GM12892 (cell line): ENCODE measurements around the gene TAF6.
"Not testable (repeated sequence)": the region's sequence is repeated elsewhere in the genome, so short reads cannot be mapped to it uniquely, and the experiment has no call there.

Experiments used
- DNase-seq: peaks from one replicate; pipeline ENCODE4 v3.0.0; 2011; ENCODE audit not compliant: insufficient read length
- FAIRE-seq: peaks from 2 replicates; lab custom pipeline; 2011; peaks lifted over from hg19 to GRCh38; lab: Jason Lieb, UNC
- POLR2A ChIP-seq: IDR thresholded peaks from 2 replicates; pipeline ENCODE4 v1.6.1; 2011; ENCODE audit warnings: low read depth, low read length, control low read depth
- POLR2AphosphoS5 ChIP-seq: IDR thresholded peaks from 2 replicates; pipeline ENCODE4 v1.6.1; 2011; ENCODE audit warnings: low read depth, low read length, control low read depth
- TAF1 ChIP-seq: IDR thresholded peaks from 2 replicates; pipeline ENCODE4 v1.6.1; 2011; ENCODE audit warnings: low read depth, mild to moderate bottlenecking, control low read depth, low read length, borderline replicate concordance

Gene TAF6

DNA sequence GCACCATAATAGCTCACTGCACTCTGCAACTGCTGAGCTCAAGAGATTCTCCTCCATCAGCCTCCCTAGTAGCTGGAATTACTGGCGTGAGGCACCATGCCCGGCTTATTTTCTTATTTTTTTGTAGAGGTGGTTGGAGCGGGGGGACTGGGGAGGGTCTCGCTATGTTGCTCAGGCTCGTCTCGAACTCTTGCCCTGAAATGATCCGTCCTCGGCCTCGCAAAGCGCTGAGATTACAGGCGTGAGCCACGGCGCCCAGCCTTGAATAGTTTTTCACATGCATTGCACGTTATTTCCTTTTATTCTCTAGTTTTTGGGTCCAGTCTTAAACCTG, 29.0 kb upstream of the TAF6 start:
- FAIRE-seq (no peak), DNase-seq (no peak)

GRCh38 chr7:100147278-100147677, 28.1 kb upstream of the TAF6 start:
- TF ChIP-seq TAF1 (no peak), POLR2AphosphoS5 (no peak), POLR2A (no peak)
- DNase-seq (no peak), FAIRE-seq (no peak)

More for the DNA sequence above, 29.0 kb upstream of the TAF6 start:
- TF ChIP-seq POLR2A = no peak
- no peak for TF ChIP-seq POLR2AphosphoS5
- no peak for TF ChIP-seq TAF1

GRCh38 chr7:100146350-100146749, 27.2 kb upstream of the TAF6 start:
- FAIRE-seq, DNase-seq: not testable (repeated sequence)

DNA sequence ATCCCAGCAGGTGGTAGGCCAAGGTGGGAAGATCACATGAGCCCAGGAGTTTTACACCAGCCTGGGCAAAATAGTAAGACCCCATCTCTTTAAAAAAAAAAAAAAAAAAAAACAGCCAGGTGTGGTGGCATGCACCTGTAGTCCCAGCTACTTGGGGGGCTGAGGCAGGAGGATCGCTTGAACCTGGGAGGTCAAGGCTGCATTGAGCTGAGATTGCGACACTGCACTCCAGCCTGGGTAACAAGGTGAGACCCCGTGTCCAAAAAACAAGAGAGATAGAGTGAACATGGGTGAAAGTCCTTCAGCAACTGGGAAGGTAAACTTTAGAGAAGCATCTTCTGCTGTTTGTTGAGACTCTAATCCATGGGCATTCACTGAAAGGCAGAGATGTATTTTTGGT, 23.3 kb upstream of the TAF6 start:
- no peak for DNase-seq
- TF ChIP-seq POLR2AphosphoS5 = no peak
- TF ChIP-seq POLR2A = no peak
- TF ChIP-seq TAF1 = no peak
- FAIRE-seq = no peak

DNA sequence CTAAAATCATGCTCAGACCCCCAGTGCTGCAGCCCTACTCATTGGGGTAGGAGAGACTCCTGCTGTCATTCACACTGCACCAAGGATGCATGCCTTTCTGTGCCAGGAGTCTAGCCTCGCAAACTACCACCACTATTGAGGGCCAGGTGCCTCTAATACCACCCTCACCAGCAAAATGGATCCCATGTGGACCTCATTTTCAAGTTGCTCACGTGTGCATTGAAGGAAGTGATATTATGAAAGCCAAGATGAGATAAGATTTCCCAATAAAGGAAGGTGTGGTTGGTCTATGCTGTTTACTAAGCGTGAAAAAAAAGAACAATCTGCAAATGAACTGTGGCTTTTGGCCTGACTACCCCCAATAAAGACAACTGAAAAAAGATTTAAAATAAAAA, 22.4 kb upstream of the TAF6 start:
- TF ChIP-seq POLR2AphosphoS5 (no peak), TAF1 (no peak), POLR2A (no peak)
- FAIRE-seq (no peak), DNase-seq (no peak)

- TF ChIP-seq TAF1 = no peak
- no peak for TF ChIP-seq POLR2AphosphoS5
- no peak for TF ChIP-seq POLR2A
- no peak for DNase-seq
- FAIRE-seq = peak; percentile 74
Observed at GRCh38 chr7:100137851-100138760, 18.9 kb upstream of the TAF6 start.

DNA sequence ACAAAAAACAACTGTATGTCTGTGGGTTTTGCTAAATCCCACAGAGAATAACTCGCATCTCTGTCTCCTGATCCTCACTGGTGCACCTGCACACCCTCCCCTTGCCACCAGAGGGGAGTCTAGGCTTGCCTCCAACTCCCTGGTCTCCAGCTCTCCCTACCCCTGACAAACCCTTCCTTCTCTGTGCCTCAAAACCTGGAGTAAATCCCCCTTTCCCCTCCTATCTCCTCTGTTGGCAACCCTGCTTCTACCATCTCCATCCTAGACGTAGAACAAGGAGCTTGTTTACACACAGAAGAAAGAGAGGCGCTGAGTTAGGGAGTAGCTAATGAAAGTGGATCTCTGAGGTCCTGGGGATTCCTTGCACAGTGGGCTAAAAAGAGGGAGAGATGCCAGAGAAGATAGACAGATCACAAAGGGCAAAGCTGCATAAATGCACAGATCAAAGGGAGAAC, 13.6 kb upstream of the TAF6 start:
- DNase-seq (peak; percentile 70), FAIRE-seq (peak; percentile 94)
- TF ChIP-seq POLR2A (no peak), POLR2AphosphoS5 (no peak)

DNA sequence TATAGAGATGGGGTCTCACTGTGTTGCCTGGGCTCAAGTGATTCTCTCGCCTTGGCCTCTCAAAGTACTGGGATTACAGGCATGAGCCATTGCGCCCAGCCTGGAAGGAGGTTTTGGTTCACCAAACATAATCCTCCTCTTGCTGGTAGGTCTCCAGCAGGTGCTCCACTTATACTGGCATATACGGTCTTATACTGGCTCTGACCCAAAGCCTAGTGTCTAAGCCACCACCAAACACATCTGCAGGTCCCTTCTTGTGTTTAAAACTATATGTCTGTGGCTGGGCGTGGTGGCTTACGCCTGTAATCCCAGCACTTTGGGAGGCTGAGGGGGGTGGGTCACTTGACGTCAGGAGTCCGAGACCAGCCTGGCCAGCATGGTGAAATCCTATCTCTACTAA, 13.0 kb upstream of the TAF6 start:
- no peak for TF ChIP-seq TAF1
- TF ChIP-seq POLR2A = no peak
- no peak for TF ChIP-seq POLR2AphosphoS5

GRCh38 chr7:100130608-100131453, 11.7 kb upstream of the TAF6 start:
- peak; percentile 65 for FAIRE-seq
- no peak for DNase-seq

More for the DNA sequence above, 13.0 kb upstream of the TAF6 start:
- FAIRE-seq (no peak), DNase-seq (no peak)

GRCh38 chr7:100130220-100130607, 11.1 kb upstream of the TAF6 start:
- FAIRE-seq = not testable (repeated sequence)

More at GRCh38 chr7:100130608-100131453, 11.7 kb upstream of the TAF6 start:
- TF ChIP-seq POLR2A (no peak), POLR2AphosphoS5 (no peak), TAF1 (no peak)

DNA sequence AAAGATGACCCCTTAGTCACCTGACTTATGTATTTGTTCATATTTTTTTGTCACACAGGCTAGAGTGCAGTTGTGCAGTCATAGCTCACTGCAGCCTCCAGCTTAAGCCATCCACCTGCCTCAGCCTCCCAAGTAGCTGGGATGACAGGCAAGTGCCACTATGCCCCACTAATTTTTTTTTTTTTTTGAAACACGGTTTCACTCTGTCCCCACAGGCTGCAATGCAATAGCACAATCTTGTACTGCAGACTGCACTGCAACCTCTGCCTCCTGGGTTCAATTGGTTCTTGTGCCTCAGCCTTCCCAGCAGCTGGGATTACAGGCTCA, 9.4 kb upstream of the TAF6 start:
- FAIRE-seq = no peak
- TF ChIP-seq POLR2AphosphoS5 (no peak), POLR2A (no peak), TAF1 (no peak)
- DNase-seq = no peak

More at GRCh38 chr7:100130220-100130607, 11.1 kb upstream of the TAF6 start:
- DNase-seq = not testable (repeated sequence)

GRCh38 chr7:100127866-100128636, 8.9 kb upstream of the TAF6 start:
- TF ChIP-seq POLR2A (no peak), POLR2AphosphoS5 (no peak), TAF1 (no peak)
- no peak for FAIRE-seq
- DNase-seq = no peak
